ENCODE results near the gene FRMPD4. TPM values are rescaled to one million over a fixed set of nuclear protein-coding genes. Genes with fewer than 3 reads are reported as not detected.

FRMPD4 gene
- total and polyA plus RNA-seq, 2 of the 13 experiments (the other 11 are each of a cell fraction or from before 2014, with no cell fraction given), result not detected

DNA sequence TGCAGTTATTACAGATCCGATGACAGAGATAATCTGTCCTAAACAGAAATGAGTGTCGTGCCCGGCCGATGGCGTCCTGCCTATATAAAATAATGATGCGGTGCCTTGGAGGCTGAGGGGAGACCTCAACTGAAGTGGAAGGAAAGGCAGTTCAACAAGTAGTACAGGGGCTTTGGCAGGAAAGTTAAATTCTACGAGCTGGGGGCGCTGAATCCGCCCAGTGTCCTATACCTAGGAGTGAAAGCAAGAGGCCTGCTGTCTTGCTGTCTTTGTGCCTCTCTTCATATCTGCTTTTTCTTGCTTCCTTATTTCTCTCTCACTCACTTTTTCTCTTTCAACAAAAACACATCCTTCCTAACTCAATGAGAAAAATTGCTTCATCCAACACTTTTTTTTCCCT is 570.8 kb downstream of the FRMPD4 start:
- Histone ChIP-seq H3K9me3 (ENCODE audit: low read length) (no peaks in the 10 kb centered on the region), H4K20me1 (ENCODE audit: insufficient read depth, low read length) (no peaks in the 10 kb centered on the region), H3K4me1 (ENCODE audit: insufficient read depth, low read length) (no peaks in the 10 kb centered on the region), H3K4me2 (ENCODE audit: low read depth, low read length) (no peak overlapping the region), H3K4me3 (replicated peaks in 1 of 3; ENCODE audit: insufficient read depth in 1 of 3, low read depth in 2 of 3, low read length in 3 of 3) (no peak overlapping the region), H3K27ac (ENCODE audit: extremely low read length, insufficient read depth, low read length) (no peak overlapping the region), H3K36me3 (replicated peaks in 1 of 2; ENCODE audit: control insufficient read depth in 1 of 2, insufficient read depth in 2 of 2, low read length in 2 of 2) (no peaks in the 10 kb centered on the region), H3K9ac (ENCODE audit: insufficient read depth, low read depth, low read length) (no peak overlapping the region), H2AFZ (ENCODE audit: low read length) (no peak overlapping the region), H3K27me3 (ENCODE audit: control insufficient read depth in 1 of 2, insufficient read depth in 2 of 2, low read length in 2 of 2) (no peaks in the 10 kb centered on the region), H3K79me2 (ENCODE audit: insufficient read depth, low read length) (no peaks in the 10 kb centered on the region)
- intact Hi-C loops (cut with micrococcal nuclease; ENCODE audit: unreplicated experiment) (no loop called here), in situ Hi-C loops (cut with HindIII; ENCODE audit: extremely low pct_ligation_motif_present, low pct_unique_long_range_greater_than_20kb) (no loop called here)
- 65% methylated on average over 5 of the region's 9 CpGs for WGBS (ENCODE audit: low lambda C conversion rate)
- TF ChIP-seq ZNF816 (CRISPR knock-in tag; IDR thresholded peaks at IDR 0.05; ENCODE audit: borderline replicate concordance) (no peak), XRCC5 (optimal IDR thresholded peaks at IDR 0.05; ENCODE audit: low read length) (no peak), PRPF4 (IDR thresholded peaks at IDR 0.05; ENCODE audit: low read depth, low read length, poor library complexity, severe bottlenecking) (no peak), TAF1 (CRISPR knock-in tag; IDR thresholded peaks at IDR 0.05) (no peak), ZFP41 (CRISPR knock-in tag; IDR thresholded peaks at IDR 0.05; ENCODE audit: borderline replicate concordance) (no peak)
- TF ChIP-seq, protein P1, sequence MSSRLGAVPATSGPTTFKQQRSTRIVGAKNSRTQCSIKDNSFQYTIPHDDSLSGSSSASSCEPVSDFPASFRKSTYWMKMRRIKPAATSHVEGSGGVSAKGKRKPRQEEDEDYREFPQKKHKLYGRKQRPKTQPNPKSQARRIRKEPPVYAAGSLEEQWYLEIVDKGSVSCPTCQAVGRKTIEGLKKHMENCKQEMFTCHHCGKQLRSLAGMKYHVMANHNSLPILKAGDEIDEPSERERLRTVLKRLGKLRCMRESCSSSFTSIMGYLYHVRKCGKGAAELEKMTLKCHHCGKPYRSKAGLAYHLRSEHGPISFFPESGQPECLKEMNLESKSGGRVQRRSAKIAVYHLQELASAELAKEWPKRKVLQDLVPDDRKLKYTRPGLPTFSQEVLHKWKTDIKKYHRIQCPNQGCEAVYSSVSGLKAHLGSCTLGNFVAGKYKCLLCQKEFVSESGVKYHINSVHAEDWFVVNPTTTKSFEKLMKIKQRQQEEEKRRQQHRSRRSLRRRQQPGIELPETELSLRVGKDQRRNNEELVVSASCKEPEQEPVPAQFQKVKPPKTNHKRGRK (CRISPR knock-in tag; IDR thresholded peaks at IDR 0.05), result no peak
- ChIA-PET CTCF (ENCODE audit: low intra/inter-chr PET ratio, low total read pairs) (no interaction called here), POLR2A (no interaction called here)
- FAIRE-seq (no peak), ATAC-seq (no peak), DNase-seq (ENCODE audit: low spot score) (no peak)
- BruUV-seq (replicated peaks), result no TSS peak

DNA sequence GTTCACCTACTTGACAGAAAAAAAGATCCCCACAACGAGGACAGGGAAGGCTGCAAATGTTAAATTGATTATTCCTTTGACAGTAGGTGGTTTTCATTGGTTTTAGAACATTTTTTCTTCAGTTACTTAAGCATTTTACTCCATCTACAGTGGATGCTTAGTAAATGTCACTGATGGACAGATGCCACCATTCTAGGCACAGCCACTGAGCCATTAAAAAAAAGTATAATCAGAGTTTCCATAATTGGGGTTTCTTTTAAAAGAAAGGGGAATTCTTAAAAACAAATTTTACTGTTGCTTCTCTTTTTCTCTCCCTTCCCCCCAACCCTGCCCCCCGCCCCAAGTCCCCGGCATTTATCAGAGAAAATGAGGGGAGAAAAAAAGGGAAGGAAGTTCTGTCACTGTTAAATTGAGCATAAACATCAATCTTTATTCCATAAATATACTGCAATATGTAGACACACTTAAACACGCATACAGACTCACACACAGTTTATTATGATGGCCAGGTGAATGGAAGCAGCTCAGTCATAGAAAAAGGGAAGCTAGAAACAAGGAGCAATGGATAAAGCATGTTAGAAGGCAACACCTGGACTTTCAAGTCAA is 573.3 kb downstream of the FRMPD4 start:
- H3K9ac ChIP-seq (ENCODE audit: insufficient read depth, low read depth, low read length), result no peak overlapping the region
- no TSS peak for BruUV-seq (replicated peaks)
- no peak for TF ChIP-seq ZBTB7B (CRISPR knock-in tag; IDR thresholded peaks at IDR 0.05)
- no peak for TF ChIP-seq BATF2 (CRISPR knock-in tag; IDR thresholded peaks at IDR 0.05)
- no peak for TF ChIP-seq KLF6 (CRISPR knock-in tag; IDR thresholded peaks at IDR 0.05)
- TF ChIP-seq, protein P2, sequence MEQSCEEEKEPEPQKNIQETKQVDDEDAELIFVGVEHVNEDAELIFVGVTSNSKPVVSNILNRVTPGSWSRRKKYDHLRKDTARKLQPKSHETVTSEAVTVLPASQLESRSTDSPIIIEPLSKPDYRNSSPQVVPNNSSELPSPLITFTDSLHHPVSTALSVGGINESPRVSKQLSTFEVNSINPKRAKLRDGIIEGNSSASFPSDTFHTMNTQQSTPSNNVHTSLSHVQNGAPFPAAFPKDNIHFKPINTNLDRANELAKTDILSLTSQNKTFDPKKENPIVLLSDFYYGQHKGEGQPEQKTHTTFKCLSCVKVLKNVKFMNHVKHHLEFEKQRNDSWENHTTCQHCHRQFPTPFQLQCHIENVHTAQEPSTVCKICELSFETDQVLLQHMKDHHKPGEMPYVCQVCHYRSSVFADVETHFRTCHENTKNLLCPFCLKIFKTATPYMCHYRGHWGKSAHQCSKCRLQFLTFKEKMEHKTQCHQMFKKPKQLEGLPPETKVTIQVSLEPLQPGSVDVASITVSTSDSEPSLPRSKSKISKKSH (CRISPR knock-in tag; IDR thresholded peaks at IDR 0.05; ENCODE audit: borderline replicate concordance), result no peak
- no peak for TF ChIP-seq SMAD9 (CRISPR knock-in tag; IDR thresholded peaks at IDR 0.05)
- TF ChIP-seq ZNF10 (CRISPR knock-in tag; IDR thresholded peaks at IDR 0.05; ENCODE audit: borderline replicate concordance, low read depth), result no peak

More for the DNA sequence above, 573.3 kb downstream of the FRMPD4 start:
- no peak overlapping the region for H3K4me3 ChIP-seq (replicated peaks in 1 of 3; ENCODE audit: insufficient read depth in 1 of 3, low read depth in 2 of 3, low read length in 3 of 3)
- H2AFZ ChIP-seq (ENCODE audit: low read length), result no peak overlapping the region
- no peak for FAIRE-seq
- no peaks in the 10 kb centered on the region for H3K79me2 ChIP-seq (ENCODE audit: insufficient read depth, low read length)
- H3K4me1 ChIP-seq (ENCODE audit: insufficient read depth, low read length), result no peaks in the 10 kb centered on the region
- ChIA-PET CTCF (ENCODE audit: low intra/inter-chr PET ratio, low total read pairs) (no interaction called here), POLR2A (no interaction called here)
- no peak for DNase-seq (ENCODE audit: low spot score)
- no peak overlapping the region for H3K4me2 ChIP-seq (ENCODE audit: low read depth, low read length)
- no peaks in the 10 kb centered on the region for H3K9me3 ChIP-seq (ENCODE audit: low read length)
- in situ Hi-C loops (cut with HindIII; ENCODE audit: extremely low pct_ligation_motif_present, low pct_unique_long_range_greater_than_20kb), result no loop called here
- WGBS (ENCODE audit: low lambda C conversion rate), result 2% methylated on average over 4 of the region's 4 CpGs
- H3K36me3 ChIP-seq (replicated peaks in 1 of 2; ENCODE audit: control insufficient read depth in 1 of 2, insufficient read depth in 2 of 2, low read length in 2 of 2), result no peaks in the 10 kb centered on the region
- H3K27ac ChIP-seq (ENCODE audit: extremely low read length, insufficient read depth, low read length), result no peak overlapping the region
- H3K27me3 ChIP-seq (ENCODE audit: control insufficient read depth in 1 of 2, insufficient read depth in 2 of 2, low read length in 2 of 2), result no peaks in the 10 kb centered on the region
- no peaks in the 10 kb centered on the region for H4K20me1 ChIP-seq (ENCODE audit: insufficient read depth, low read length)
- intact Hi-C loops (cut with micrococcal nuclease; ENCODE audit: unreplicated experiment), result no loop called here
- no peak for ATAC-seq

Data from HepG2 (cell line).